ENCODE results near the gene SEL1L3. TPM values are rescaled to one million over a fixed set of nuclear protein-coding genes. Genes with fewer than 3 reads are reported as not detected.

The SEL1L3 gene
- total RNA-seq, 1 experiment from 2014 or later: 48.3 TPM

DNA sequence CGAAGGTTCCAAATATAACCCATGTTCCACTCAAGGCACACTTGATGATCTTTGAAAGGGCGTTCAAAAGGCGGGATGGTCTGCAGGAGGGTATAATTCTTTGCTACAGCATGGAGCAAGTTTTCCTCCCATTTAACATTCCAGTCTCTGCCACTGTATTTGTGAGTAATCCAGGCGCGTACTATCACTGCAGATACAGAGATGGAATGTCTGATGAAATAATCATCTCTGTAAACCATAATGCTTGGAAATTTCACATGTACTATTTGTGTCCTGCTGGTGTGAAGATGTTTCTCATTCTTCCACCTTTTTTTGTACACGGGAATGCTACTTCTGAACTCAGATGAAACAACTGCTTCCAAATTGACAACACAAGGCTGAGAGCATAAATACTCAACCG lies 15.5 kb downstream of the SEL1L3 start:
- no peak overlapping the region for H3K4me3 Mint-ChIP-seq
- no peak overlapping the region for H2AK5ac ChIP-seq (ENCODE audit: insufficient read length, low read length)
- no peak overlapping the region for H3K4me2 ChIP-seq (ENCODE audit: insufficient read depth, insufficient read length, low read length)
- H3K23me2 ChIP-seq (ENCODE audit: insufficient read length, low read depth, low read length, poor library complexity, severe bottlenecking): no peaks in the 10 kb centered on the region
- no peaks in the 10 kb centered on the region for H3K27me3 Mint-ChIP-seq (ENCODE audit: low read depth)
- H3T11ph ChIP-seq (ENCODE audit: low read length): no peak overlapping the region
- no peak overlapping the region for H4K8ac ChIP-seq (replicated peaks; ENCODE audit: insufficient read length, low read depth, low read length)
- H3K79me1 ChIP-seq (ENCODE audit: insufficient read depth, low read depth, low read length, poor library complexity, severe bottlenecking): no peaks in the 10 kb centered on the region
- H3K9me3 ChIP-seq (ENCODE audit: control insufficient read depth, low read depth, low read length): no peaks in the 10 kb centered on the region
- H4K91ac ChIP-seq (ENCODE audit: insufficient read length, low read depth, low read length): no peak overlapping the region
- no peak overlapping the region for H2BK5ac ChIP-seq (ENCODE audit: insufficient read length, low read length)
- no peak overlapping the region for H2BK15ac ChIP-seq (ENCODE audit: low read depth, low read length)
- no peak overlapping the region for H3K23ac ChIP-seq (ENCODE audit: insufficient read length, low read depth, low read length)
- no peak overlapping the region for H3K27ac ChIP-seq (ENCODE audit: insufficient read length, low read depth, low read length)
- no peak overlapping the region for H3K9ac ChIP-seq (ENCODE audit: extremely low read depth, insufficient read length, low read length)
- DNase-seq: no peak
- peaks cover 43 to 52% of the 10 kb centered on the region in 2 experiments for H3K4me1 Mint-ChIP-seq
- WGBS (ENCODE audit: extremely low coverage, insufficient read length, low lambda C conversion rate): no CpG with 5 or more reads among the region's 7 CpGs
- peaks cover 4% of the 10 kb centered on the region; the same call in 1 of the 2 replicates for H3K79me2 ChIP-seq (ENCODE audit: insufficient read depth, low read length)
- no peak overlapping the region for H2BK120ac ChIP-seq (ENCODE audit: low read depth, low read length, poor library complexity, severe bottlenecking)
- H3K18ac ChIP-seq (ENCODE audit: insufficient read length, low read depth, low read length): no peak overlapping the region
- no peak overlapping the region for H3K14ac ChIP-seq (ENCODE audit: insufficient read depth, low read length)
- H3K36me3 Mint-ChIP-seq (ENCODE audit: insufficient read depth in 1 of 3, low read depth in 3 of 3): peaks cover 8 to 35% (median 17%) of the 10 kb centered on the region in 3 experiments
- H4K5ac ChIP-seq (ENCODE audit: insufficient read length, low read depth, low read length): no peak overlapping the region
- H2BK20ac ChIP-seq (ENCODE audit: low read depth, low read length, poor library complexity, severe bottlenecking): no peak overlapping the region
- no peaks in the 10 kb centered on the region for H3K27me3 ChIP-seq (ENCODE audit: insufficient read depth, low read length)
- H3K9me3 Mint-ChIP-seq: no peaks in the 10 kb centered on the region
- H3K4ac ChIP-seq (ENCODE audit: low read depth, low read length): no peak overlapping the region
- no peak overlapping the region for H2BK12ac ChIP-seq (ENCODE audit: insufficient read length, low read depth, low read length)
- no peak overlapping the region for H3K56ac ChIP-seq (ENCODE audit: insufficient read length, low read depth, low read length)
- H4K20me1 ChIP-seq (ENCODE audit: control insufficient read depth, insufficient read depth, insufficient read length): no peaks in the 10 kb centered on the region
- no peak overlapping the region for H2AFZ ChIP-seq (ENCODE audit: low read length)
- H3K4me1 ChIP-seq (ENCODE audit: insufficient read depth, low read length): peaks cover 4% of the 10 kb centered on the region; the same call in 1 of the 2 replicates
- H3K27ac Mint-ChIP-seq: peak overlapping the region in 2 of 3 experiments; percentile 66 to 68; a peak in 3 of 7 replicates
- TF ChIP-seq, protein P1, sequence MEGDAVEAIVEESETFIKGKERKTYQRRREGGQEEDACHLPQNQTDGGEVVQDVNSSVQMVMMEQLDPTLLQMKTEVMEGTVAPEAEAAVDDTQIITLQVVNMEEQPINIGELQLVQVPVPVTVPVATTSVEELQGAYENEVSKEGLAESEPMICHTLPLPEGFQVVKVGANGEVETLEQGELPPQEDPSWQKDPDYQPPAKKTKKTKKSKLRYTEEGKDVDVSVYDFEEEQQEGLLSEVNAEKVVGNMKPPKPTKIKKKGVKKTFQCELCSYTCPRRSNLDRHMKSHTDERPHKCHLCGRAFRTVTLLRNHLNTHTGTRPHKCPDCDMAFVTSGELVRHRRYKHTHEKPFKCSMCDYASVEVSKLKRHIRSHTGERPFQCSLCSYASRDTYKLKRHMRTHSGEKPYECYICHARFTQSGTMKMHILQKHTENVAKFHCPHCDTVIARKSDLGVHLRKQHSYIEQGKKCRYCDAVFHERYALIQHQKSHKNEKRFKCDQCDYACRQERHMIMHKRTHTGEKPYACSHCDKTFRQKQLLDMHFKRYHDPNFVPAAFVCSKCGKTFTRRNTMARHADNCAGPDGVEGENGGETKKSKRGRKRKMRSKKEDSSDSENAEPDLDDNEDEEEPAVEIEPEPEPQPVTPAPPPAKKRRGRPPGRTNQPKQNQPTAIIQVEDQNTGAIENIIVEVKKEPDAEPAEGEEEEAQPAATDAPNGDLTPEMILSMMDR (conservative IDR thresholded peaks at IDR 0.05): no peak

Data from H9 (cell line).